NT2/D1 (cell line): ENCODE data around the gene ELK3.

Experiments
- SUZ12 ChIP-seq: IDR thresholded peaks from 2 replicates; pipeline ENCODE4 v1.6.1; 2011; ENCODE audit not compliant: insufficient read length, insufficient read depth; ENCODE audit errors: extremely low read depth
- YY1 ChIP-seq: IDR thresholded peaks from 2 replicates; pipeline ENCODE4 v1.6.1; 2011; ENCODE audit not compliant: insufficient read length, insufficient read depth

- TF ChIP-seq YY1: no peak
- TF ChIP-seq SUZ12: no peak
Observed at GRCh38 chr12:96310067-96310466, 115.9 kb downstream of the ELK3 start.
